HepG2 (cell line): ENCODE results near the gene PPP1CC. TPM values are rescaled to one million over a fixed set of nuclear protein-coding genes. Genes with fewer than 3 reads are reported as not detected.

Source experiments
- CSRNP2 ChIP-seq: sonication (generic); formaldehyde crosslinking; conservative IDR thresholded peaks from 2 replicates; pipeline ENCODE4 v1.8.0; 2022; ENCODE audit warnings: low read depth, missing genetic modification reagents
- HDAC6 ChIP-seq: fragments of 200-600 bp; sonication (generic); IDR thresholded peaks from 2 replicates; pipeline ENCODE4 v1.7.0; 2017; ENCODE audit warnings: mild to moderate bottlenecking, antibody characterized with exemption, low read length, low read depth
- HIC2 ChIP-seq: sonication (generic); formaldehyde crosslinking; IDR thresholded peaks from 2 replicates; pipeline ENCODE4 v1.9.0; 2022; ENCODE audit warnings: low read depth, missing genetic modification reagents
- JUN ChIP-seq: sonication (generic); formaldehyde crosslinking; IDR thresholded peaks from 2 replicates; pipeline ENCODE4 v1.4.0; 2020; ENCODE audit warnings: mild to moderate bottlenecking, missing genetic modification reagents
- KMT2A ChIP-seq: sonication (generic); formaldehyde crosslinking; IDR thresholded peaks from 2 replicates; pipeline ENCODE4 v1.4.0; 2020; ENCODE audit warnings: missing genetic modification reagents
- LCORL ChIP-seq, 2 experiments: fragments of 450-650 bp in 1 of 2; sonication (generic) in 1 of 2; formaldehyde crosslinking in 1 of 2; IDR thresholded peaks; 2 replicates each; pipeline versions ENCODE4 v1.5.0 to v1.6.1; 2017 to 2020; ENCODE audit warnings: antibody characterized with exemption in 1 of 2, missing genetic modification reagents in 1 of 2
- PTBP1 ChIP-seq: fragments of 200-400 bp; formaldehyde crosslinking; IDR thresholded peaks from 2 replicates; pipeline ENCODE4 v1.6.1; 2018; ENCODE audit warnings: low read length, low read depth; ENCODE audit not compliant: poor library complexity, severe bottlenecking
- RAD21 ChIP-seq: fragments of 450-650 bp; formaldehyde crosslinking; IDR thresholded peaks from 2 replicates; pipeline ENCODE4 v1.5.0; 2020; ENCODE audit warnings: mild to moderate bottlenecking
- RBFOX2 ChIP-seq: fragments of 200-400 bp; formaldehyde crosslinking; IDR thresholded peaks from 2 replicates; pipeline ENCODE4 v1.6.1; 2017; ENCODE audit warnings: low read depth, mild to moderate bottlenecking, low read length
- REPIN1 ChIP-seq: sonication (generic); formaldehyde crosslinking; IDR thresholded peaks from 2 replicates; pipeline ENCODE4 v1.8.0; 2022; ENCODE audit warnings: missing genetic modification reagents, low read depth, mild to moderate bottlenecking, borderline replicate concordance
- RFX1 ChIP-seq: fragments of 450-650 bp; IDR thresholded peaks from 2 replicates; pipeline ENCODE4 v1.6.1; 2017
- ZFP36L1 ChIP-seq: sonication (generic); formaldehyde crosslinking; IDR thresholded peaks from 2 replicates; pipeline ENCODE4 v1.8.0; 2022; ENCODE audit warnings: mild to moderate bottlenecking, missing genetic modification reagents, moderate library complexity
- ZMYM3 ChIP-seq: sonication (generic); formaldehyde crosslinking; IDR thresholded peaks from 2 replicates; pipeline ENCODE4 v1.5.1; 2020; ENCODE audit warnings: mild to moderate bottlenecking, missing genetic modification reagents
- ZNF703 ChIP-seq: sonication (generic); formaldehyde crosslinking; IDR thresholded peaks from 2 replicates; pipeline ENCODE4 v1.5.1; 2020; ENCODE audit warnings: missing genetic modification reagents, mild to moderate bottlenecking, moderate library complexity, borderline replicate concordance
- ZNF788 ChIP-seq: sonication (generic); formaldehyde crosslinking; IDR thresholded peaks from 2 replicates; pipeline ENCODE4 v1.5.0; 2020; ENCODE audit warnings: mild to moderate bottlenecking, missing genetic modification reagents, borderline replicate concordance
- ZSCAN21 ChIP-seq: sonication (generic); formaldehyde crosslinking; IDR thresholded peaks from 2 replicates; pipeline ENCODE4 v1.8.0; 2022; ENCODE audit warnings: mild to moderate bottlenecking, missing genetic modification reagents, moderate library complexity, borderline replicate concordance
- ZSCAN5A ChIP-seq: sonication (generic); formaldehyde crosslinking; IDR thresholded peaks from 2 replicates; pipeline ENCODE4 v1.8.0; 2022; ENCODE audit warnings: mild to moderate bottlenecking, missing genetic modification reagents, borderline replicate concordance
- polyA plus RNA-seq, 8 experiments: library from polyadenylated mRNA; depleted of rRNA in 3 of 8; stranded (reverse) in 7 of 8; unstranded in 1 of 8; fragments of >200 nt; fragmentation: Illumina TruSeq in 4 of 8; extraction: Trizol in 4 of 8; gene quantifications; 2 replicates each; pipeline versions ENCODE4 v1.2.1 to v1.2.3, GENCODE V29; 2011 to 2016; ENCODE audit warnings: low read depth in 4 of 8, missing spikeins in 1 of 8, mixed read lengths in 1 of 8; ENCODE audit not compliant: insufficient read depth in 1 of 8
- total RNA-seq, 5 experiments: library from RNA; depleted of rRNA; stranded (reverse); fragments of >200 nt; fragmentation: Illumina TruSeq; extraction: Trizol; gene quantifications; 2 replicates each; pipeline ENCODE4 v1.2.3, GENCODE V29; 2016; ENCODE audit warnings: low read depth in 1 of 5
- TF ChIP-seq, protein P1 (sequence below): sonication (generic); formaldehyde crosslinking; conservative IDR thresholded peaks from 2 replicates; pipeline ENCODE4 v1.8.0; 2022; ENCODE audit warnings: missing genetic modification reagents
- TF ChIP-seq, protein P2 (sequence below): sonication (generic); formaldehyde crosslinking; IDR thresholded peaks from 2 replicates; pipeline ENCODE4 v1.5.0; 2020; ENCODE audit warnings: missing genetic modification reagents
- TF ChIP-seq, protein P3 (sequence below): sonication (generic); formaldehyde crosslinking; IDR thresholded peaks from 2 replicates; pipeline ENCODE4 v1.8.0; 2022; ENCODE audit warnings: mild to moderate bottlenecking, missing genetic modification reagents, moderate library complexity

The PPP1CC gene
- total and polyA plus RNA-seq, 2 of the 13 experiments (the other 11 are each of a cell fraction or from before 2014, with no cell fraction given): 178 to 187 TPM

DNA sequence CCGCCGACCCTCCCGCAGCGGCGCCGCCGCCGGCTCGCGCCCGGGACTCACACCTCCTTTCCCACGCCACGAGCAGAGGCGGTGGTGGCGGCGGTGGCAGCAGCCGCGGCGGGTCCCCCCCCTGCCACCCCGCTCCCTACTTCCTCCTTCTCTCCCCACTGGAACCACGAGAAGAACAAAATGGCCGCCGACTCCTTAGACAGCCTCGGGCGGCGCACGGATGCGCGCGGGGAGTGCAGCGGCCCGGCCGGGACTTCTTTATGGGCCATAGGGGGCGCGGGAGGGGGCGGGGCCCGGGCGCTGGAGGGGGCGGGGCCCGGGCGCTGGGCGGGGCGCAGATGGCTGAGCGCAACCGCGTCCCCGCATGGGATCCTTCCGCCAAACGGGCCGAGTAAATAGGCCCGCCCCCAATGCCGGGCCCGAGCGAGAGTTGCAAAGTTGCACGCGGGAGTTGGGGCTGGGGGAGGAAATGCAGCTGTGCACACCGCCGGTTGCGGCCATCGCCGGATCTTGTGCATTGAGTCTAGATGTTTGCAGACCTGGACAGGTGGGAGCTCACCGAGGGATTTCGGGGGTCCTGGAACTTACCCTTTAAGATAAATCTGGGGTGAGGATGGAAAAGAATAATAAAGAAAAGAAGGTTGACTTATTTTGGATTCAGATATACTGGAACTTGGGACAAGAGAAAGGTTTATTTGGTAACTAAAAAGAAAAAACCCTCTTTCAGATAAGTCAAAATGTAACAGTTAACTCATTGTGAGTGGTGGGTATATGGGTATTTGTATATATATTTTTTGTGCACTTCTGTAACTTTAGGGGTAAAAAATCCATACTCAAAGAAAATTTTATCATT is at the start of gene PPP1CC (continued):
- peak; percentile 57 for TF ChIP-seq ZSCAN21 (CRISPR knock-in tag)
- TF ChIP-seq, protein P1, sequence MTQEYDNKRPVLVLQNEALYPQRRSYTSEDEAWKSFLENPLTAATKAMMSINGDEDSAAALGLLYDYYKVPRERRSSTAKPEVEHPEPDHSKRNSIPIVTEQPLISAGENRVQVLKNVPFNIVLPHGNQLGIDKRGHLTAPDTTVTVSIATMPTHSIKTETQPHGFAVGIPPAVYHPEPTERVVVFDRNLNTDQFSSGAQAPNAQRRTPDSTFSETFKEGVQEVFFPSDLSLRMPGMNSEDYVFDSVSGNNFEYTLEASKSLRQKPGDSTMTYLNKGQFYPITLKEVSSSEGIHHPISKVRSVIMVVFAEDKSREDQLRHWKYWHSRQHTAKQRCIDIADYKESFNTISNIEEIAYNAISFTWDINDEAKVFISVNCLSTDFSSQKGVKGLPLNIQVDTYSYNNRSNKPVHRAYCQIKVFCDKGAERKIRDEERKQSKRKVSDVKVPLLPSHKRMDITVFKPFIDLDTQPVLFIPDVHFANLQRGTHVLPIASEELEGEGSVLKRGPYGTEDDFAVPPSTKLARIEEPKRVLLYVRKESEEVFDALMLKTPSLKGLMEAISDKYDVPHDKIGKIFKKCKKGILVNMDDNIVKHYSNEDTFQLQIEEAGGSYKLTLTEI (CRISPR knock-in tag): no peak
- TF ChIP-seq HIC2: no peak
- TF ChIP-seq KMT2A: peak; percentile 57; the same call in 1 of the 2 replicates
- TF ChIP-seq LCORL (IDR thresholded peaks at IDR 0.05): no peak
- no peak for TF ChIP-seq LCORL (CRISPR knock-in tag; IDR thresholded peaks at IDR 0.05)
- no peak for TF ChIP-seq RAD21
- TF ChIP-seq PTBP1: no peak
- TF ChIP-seq ZFP36L1 (CRISPR knock-in tag): no peak
- no peak for TF ChIP-seq ZNF703
- peak; percentile 64; the same call in 1 of the 2 replicates for TF ChIP-seq ZMYM3 (CRISPR knock-in tag)
- peak; percentile 94 for TF ChIP-seq RBFOX2
- TF ChIP-seq, protein P2, sequence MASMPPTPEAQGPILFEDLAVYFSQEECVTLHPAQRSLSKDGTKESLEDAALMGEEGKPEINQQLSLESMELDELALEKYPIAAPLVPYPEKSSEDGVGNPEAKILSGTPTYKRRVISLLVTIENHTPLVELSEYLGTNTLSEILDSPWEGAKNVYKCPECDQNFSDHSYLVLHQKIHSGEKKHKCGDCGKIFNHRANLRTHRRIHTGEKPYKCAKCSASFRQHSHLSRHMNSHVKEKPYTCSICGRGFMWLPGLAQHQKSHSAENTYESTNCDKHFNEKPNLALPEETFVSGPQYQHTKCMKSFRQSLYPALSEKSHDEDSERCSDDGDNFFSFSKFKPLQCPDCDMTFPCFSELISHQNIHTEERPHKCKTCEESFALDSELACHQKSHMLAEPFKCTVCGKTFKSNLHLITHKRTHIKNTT (CRISPR knock-in tag): no peak
- peak; percentile 38; the same call in 1 of the 2 replicates for TF ChIP-seq REPIN1 (CRISPR knock-in tag)
- TF ChIP-seq, protein P3, sequence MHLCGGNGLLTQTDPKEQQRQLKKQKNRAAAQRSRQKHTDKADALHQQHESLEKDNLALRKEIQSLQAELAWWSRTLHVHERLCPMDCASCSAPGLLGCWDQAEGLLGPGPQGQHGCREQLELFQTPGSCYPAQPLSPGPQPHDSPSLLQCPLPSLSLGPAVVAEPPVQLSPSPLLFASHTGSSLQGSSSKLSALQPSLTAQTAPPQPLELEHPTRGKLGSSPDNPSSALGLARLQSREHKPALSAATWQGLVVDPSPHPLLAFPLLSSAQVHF: no peak
- TF ChIP-seq HDAC6: no peak
- TF ChIP-seq ZSCAN5A (CRISPR knock-in tag): no peak
- no peak for TF ChIP-seq RFX1
- peak; percentile 67; the same call in 1 of the 2 replicates for TF ChIP-seq ZNF788
- TF ChIP-seq CSRNP2 (CRISPR knock-in tag): no peak
- no peak for TF ChIP-seq JUN (CRISPR knock-in tag)
